ENCODE measurements around the gene MYO1E. TPM values are rescaled to one million over a fixed set of nuclear protein-coding genes. Genes with fewer than 3 reads are reported as not detected.

Gene MYO1E
- total RNA-seq, 6 experiments from 2014 or later: 45.2 to 139 (median 68.9) TPM

DNA sequence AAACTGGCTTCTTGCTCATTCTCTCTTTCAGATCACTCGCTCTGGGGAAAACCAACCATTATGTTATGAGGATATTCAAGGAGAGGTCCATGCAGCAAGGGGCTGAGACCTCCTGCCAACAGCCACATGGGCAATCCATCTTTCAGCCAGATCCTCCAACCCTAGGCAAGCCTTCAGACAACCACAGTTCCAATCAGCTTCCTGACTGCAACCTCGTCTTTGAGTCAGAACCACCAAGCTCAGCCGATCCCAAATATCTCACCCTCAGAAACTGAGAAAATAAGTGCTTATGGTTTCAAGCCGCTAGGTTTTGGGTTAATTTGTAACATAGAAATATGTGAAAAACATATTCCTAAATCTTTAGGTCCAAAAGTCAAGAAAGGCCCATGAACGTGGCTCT is 155.8 kb downstream of the MYO1E start:
- no peaks in the 10 kb centered on the region for H3K4me1 ChIP-seq
- H3K4me3 ChIP-seq: no peak overlapping the region
- no peak overlapping the region for H3K27ac ChIP-seq
- ATAC-seq (no peak), DNase-seq (no peak)
- no peaks in the 10 kb centered on the region for H3K27me3 ChIP-seq
- 95% methylated on average over 5 of the region's 5 CpGs for WGBS (ENCODE audit: insufficient coverage, low coverage, low lambda C conversion rate, missing lambda C conversion rate)
- H3K36me3 ChIP-seq: peaks cover 0 to 13% (median 4%) of the 10 kb centered on the region in 4 donors
- H3K9me3 ChIP-seq: no peaks in the 10 kb centered on the region
- intact Hi-C loops (cut with DNase I): no loop called here
- no peak for TF ChIP-seq POLR2A (IDR thresholded peaks at IDR 0.05)
- TF ChIP-seq, protein P1, sequence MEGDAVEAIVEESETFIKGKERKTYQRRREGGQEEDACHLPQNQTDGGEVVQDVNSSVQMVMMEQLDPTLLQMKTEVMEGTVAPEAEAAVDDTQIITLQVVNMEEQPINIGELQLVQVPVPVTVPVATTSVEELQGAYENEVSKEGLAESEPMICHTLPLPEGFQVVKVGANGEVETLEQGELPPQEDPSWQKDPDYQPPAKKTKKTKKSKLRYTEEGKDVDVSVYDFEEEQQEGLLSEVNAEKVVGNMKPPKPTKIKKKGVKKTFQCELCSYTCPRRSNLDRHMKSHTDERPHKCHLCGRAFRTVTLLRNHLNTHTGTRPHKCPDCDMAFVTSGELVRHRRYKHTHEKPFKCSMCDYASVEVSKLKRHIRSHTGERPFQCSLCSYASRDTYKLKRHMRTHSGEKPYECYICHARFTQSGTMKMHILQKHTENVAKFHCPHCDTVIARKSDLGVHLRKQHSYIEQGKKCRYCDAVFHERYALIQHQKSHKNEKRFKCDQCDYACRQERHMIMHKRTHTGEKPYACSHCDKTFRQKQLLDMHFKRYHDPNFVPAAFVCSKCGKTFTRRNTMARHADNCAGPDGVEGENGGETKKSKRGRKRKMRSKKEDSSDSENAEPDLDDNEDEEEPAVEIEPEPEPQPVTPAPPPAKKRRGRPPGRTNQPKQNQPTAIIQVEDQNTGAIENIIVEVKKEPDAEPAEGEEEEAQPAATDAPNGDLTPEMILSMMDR (IDR thresholded peaks at IDR 0.05): no peak

DNA sequence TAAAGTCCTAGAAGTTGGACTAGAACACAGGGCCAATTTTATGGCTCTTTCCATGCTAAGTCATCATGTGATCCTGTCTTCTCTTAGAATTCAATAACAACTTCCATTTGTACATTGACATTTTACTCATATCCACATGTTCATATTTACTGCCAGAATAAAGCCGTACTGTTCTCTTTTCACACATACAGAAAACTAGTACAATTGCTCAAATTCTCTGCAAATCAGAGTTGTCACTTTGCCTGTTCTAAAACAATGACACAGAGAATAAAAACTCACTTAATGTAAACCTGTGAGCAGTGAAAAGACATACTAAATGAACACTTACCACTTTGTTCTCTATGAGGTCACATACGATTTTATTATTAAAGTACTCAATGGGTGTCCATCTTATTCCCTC is 162.5 kb downstream of the MYO1E start:
- Histone ChIP-seq H3K4me1 (no peaks in the 10 kb centered on the region), H3K4me3 (no peak overlapping the region), H3K9me3 (no peaks in the 10 kb centered on the region), H3K27me3 (no peaks in the 10 kb centered on the region), H3K36me3 (peaks cover 0 to 38% (median 17%) of the 10 kb centered on the region in 4 donors), H3K27ac (no peak overlapping the region)
- intact Hi-C loops (cut with DNase I): no loop called here
- TF ChIP-seq POLR2A (IDR thresholded peaks at IDR 0.05): no peak
- TF ChIP-seq, protein P1 (IDR thresholded peaks at IDR 0.05): no peak
- ATAC-seq (no peak), DNase-seq (no peak)
- WGBS (ENCODE audit: insufficient coverage, low coverage, low lambda C conversion rate, missing lambda C conversion rate): 84% methylated on average over 2 of the region's 2 CpGs

DNA sequence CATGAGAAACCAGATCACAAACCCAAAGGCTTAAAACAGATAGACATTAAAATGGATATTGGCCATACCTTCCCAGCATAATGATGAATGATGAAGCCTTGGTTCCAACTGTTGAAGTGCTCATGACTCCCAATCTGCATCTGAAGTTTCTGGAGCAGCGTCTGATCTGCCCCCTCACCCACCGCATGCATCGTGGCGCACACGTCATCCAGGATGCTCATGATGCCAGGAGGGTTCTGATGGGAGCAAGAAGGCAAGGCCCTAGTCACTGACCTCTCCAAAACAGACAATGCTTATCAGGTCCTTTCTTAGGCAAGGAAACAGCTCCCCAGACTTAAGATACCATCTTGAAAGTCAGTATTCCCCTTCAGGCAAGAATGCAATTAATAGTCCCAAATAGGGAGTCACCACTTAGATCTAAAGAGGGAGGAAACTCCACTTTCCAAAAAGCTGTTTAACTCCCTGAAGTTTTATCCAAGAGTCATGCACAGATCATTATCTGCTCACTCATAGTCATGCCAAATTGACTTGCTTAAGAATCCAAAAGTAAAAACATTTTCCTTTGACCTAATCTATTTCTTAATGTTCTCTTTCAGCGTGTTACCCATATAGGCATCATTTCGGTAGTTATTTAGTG is 163.9 kb downstream of the MYO1E start:
- Histone ChIP-seq H3K4me3 (no peak overlapping the region), H3K36me3 (peaks cover 0 to 49% (median 25%) of the 10 kb centered on the region in 4 donors), H3K27ac (no peak overlapping the region), H3K27me3 (no peaks in the 10 kb centered on the region), H3K4me1 (no peaks in the 10 kb centered on the region), H3K9me3 (no peaks in the 10 kb centered on the region)
- DNase-seq (no peak), ATAC-seq (no peak)
- intact Hi-C loops (cut with DNase I): no loop called here
- WGBS (ENCODE audit: insufficient coverage, low coverage, low lambda C conversion rate, missing lambda C conversion rate): 91% methylated on average over 7 of the region's 7 CpGs
- TF ChIP-seq, protein P1 (IDR thresholded peaks at IDR 0.05): no peak
- TF ChIP-seq POLR2A (IDR thresholded peaks at IDR 0.05): no peak

DNA sequence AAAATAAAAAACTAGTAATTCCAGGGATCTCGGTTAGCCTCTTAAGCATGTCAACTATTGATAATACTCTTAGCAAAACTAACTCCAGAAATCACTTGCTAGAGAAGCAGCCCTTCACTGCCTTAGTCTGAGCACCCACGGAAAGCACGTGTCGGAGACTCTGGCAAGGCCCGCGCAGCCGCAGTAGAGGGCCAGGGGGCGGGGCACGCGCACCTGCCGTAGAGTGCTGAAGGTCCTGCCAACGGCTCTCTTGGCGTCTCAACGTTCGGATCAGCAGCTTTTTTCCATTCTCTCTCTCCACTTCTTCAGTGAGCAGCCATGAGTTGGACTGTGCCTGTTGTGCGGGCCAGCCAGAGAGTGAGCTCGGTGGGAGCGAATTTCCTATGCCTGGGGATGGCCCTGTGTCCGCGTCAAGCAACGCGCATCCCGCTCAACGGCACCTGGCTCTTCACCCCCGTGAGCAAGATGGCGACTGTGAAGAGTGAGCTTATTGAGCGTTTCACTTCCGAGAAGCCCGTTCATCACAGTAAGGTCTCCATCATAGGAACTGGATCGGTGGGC is 166.0 kb downstream of the MYO1E start, which contains the start of gene LDHAL6B:
TSS of gene LDHAL6B (plus strand) at position 221 of the 561 bp plus-strand sequence. CDS start at position 319, 98 bp downstream.
- Histone ChIP-seq H3K27me3 (no peaks in the 10 kb centered on the region), H3K27ac (no peak within 1 kb of the TSS), H3K4me3 (no peak within 1 kb of the TSS), H3K36me3 (peaks cover 0 to 56% (median 30%) of the 10 kb centered on the region in 4 donors), H3K9me3 (no peaks in the 10 kb centered on the region), H3K4me1 (no peaks in the 10 kb centered on the region)
- 94% methylated on average over 23 of the region's 30 CpGs for WGBS (ENCODE audit: insufficient coverage, low coverage, low lambda C conversion rate, missing lambda C conversion rate)
- intact Hi-C loops (cut with DNase I): no loop called here
- TF ChIP-seq, protein P1 (IDR thresholded peaks at IDR 0.05): no peak
- no peak for TF ChIP-seq POLR2A (IDR thresholded peaks at IDR 0.05)
- no peak for ATAC-seq
- no peak for DNase-seq
